NCI-H1417 (cell line): ENCODE results near the gene NEU1.
A peak's percentile ranks its signal among the peaks of the same experiment; 100 is the strongest.
"Not testable (repeated sequence)": the region's sequence is repeated elsewhere in the genome, so short reads cannot be mapped to it uniquely, and the experiment has no call there.

Experiments
- DNase-seq, 3 experiments: peaks; one replicate each; lab custom pipeline; 2025; lab: John Stamatoyannopoulos, UW

NEU1 gene

DNA sequence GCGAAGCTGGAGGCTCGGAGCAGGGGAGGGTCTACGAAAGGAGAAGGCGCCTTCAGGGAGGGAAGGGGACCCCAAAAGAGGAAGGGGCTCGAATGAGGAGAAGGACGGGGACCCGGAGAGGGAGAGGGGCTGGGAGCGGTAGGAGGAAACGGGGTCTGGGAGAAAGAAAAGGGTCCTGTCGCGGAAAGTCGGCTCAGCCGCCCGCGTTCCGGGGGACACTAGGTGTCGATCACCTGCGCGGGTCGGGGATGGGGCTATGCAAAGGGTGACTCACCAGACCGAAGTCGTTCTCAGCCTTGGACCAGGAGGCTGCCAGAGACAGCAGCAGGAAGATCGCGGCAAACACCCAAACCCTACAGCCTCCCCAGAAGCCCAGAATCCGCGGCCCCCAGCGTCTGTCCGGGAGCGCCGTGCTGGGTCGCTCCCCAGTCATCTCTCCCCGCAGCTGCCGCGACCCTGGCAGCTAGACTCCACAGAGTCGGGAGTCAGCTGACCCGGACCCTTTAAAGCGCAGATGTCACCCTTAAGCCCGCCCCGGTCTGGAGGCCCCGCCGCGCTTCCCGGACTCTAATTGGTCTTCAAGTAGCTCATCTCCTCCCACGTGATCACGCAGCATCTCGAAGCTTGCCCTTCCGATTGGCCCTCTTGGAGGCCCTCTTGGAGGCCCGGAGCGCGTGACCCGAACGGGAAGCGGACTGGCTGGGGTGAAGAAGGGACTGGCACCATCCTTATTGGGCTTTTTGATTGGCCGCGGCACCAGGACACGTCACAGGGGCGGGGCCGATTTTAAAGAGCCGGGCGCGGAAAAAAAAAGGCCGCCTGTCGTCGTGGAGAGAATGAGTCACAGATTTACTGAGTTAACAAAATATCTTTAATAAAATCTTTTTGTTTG is at the start of gene NEU1:
Gene NEU1, minus strand, starts transcription at position 478 of the 892 bp plus-strand sequence. Its CDS starts 45 bp downstream, at position 433.
- peak; percentile 97 to 100 (median 99) for DNase-seq

DNA sequence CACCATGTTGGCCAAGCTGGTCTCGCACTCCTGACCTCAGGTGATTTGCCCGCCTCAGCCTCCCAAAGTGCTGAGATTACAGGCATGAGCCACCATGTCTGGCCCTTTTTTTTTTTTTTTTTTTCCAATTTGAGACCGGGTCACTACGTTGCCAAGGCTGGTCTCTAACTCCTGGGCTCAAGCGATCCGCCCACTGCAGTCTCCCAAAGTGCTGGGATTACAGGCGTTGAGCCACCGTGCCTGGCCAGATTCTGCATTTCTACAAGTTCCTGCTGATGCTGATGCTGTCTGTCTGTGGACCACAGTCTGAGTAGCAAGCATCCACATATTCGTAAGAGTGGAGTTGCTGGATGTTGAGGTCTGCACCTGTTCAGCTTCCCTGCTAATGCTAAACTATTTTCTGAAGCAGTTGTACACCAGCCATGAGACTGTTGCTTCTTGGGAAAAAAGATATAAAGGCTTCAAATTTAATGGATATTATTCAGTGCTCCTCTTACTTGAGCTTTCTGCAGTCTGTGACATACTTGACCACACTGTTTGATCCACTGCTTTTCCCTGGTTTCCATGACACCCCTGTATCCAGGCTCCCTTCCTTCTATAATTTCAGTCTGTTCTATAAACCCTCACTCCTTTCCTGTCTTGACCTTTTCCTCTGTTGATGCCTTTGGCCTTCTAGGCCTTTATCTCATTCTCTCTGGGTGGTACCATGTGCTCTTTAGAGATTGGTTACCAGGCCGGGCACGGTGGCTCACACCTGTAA is 49.4 kb upstream of the NEU1 start:
- DNase-seq, result no peak

DNA sequence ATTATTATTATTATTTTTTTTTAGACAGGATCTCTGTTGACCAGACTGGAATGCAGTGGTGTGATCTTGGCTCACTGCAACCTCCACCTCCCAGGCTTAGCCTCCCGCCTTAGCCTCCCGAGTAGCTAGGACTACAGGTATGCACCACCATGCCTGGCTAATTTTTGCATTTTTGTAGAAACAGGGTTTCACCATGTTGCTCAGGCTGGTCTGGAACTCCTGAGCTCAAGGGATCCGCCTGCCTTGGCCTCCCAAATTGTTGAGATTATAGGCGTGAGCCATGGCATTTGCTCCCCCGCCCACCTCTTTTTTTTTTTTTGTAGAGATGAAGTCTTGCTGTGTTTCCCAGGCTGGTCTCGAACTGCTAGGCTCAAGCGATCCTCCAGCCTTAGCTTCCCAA is 46.7 kb upstream of the NEU1 start:
- DNase-seq, result not testable (repeated sequence)

DNA sequence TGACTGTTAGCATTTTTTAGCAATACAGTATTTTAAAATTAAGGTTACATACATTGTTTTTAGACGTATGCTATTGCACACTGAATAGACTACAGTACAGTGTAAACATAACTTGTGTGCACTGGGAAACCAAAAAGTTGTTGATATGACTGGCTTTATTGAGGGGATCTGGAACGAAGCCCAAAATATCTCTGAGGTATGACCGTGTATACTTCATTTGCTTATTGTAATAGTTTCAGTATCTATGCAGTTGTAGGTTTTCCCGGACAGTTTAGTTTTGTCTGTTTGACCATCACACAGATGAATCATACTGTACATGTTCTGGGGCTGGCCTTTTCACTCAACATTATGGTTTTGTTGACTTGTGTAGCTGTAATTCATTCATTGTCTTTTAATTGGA is 46.2 kb upstream of the NEU1 start:
- peak in 1 of 3 experiments; percentile 6 for DNase-seq

DNA sequence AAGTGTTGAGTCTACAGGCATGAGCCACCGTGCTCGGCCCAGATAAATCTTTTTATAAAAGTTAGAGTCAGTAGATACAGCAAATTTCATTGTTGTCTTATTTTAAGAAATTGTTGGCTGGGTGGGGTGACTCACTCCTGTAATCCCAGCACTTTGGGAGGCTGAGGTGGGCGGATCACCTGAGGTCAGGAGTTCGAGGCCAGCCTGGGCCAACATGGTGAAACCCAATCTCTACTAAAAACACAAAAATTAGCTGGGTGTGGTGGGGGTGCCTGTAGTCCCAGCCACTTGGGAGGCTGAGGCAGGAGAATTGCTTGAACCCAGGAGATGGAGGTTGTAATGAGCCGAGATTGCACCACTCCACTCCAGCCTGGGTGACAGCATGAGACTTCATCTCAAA is 45.6 kb upstream of the NEU1 start:
- DNase-seq, result not testable (repeated sequence)

DNA sequence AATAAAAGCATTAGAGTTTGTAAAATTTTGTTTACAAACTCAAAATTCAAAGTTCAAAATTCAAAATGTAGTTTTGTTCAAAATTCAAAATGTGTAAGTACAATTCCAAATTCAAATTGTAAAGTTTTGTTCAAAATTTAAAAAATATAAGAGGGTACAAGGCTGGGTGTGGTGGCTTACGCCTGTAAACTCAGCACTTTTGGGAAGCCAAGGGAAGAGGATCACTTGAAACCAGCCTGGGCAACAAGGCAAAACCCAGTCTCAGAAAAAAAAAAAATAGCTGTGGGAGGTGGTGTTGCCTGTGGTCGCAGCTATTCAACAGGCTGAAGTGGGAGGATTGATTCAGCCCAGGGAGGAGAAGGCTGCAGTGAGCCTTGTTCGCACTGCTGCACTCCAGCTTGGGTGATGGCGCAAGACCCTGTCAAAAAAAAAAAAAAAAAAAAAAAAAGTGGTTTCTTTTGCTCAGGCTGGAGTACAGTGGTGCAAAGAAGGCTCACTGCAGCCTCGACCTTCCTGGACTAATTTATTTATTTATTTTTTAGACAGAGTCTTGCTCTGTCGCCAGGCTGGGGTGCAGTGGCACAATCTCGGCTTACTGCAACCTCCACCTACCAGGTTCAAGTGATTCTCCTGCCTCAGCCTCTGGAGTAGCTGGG is 44.7 kb upstream of the NEU1 start:
- DNase-seq, result no peak

DNA sequence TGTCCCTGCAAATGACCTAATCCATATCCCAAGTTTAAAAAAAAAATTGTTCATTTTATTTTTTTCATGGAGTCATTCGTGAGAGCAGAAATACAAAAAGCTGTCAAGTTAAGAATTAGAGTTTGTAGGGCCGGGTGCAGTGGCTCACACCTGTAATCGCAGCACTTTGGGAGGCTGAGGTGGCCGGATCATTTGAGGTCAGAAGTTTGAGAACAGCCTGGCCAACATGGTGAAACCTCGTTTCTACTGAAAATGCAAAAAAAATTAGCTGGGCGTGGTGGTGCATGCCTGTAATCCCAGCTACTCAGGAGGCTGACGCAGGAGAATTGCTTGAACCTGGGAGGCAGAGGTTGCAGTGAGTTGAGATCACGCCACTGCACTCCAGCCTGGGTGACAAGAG is 44.1 kb upstream of the NEU1 start:
- not testable (repeated sequence) for DNase-seq

DNA sequence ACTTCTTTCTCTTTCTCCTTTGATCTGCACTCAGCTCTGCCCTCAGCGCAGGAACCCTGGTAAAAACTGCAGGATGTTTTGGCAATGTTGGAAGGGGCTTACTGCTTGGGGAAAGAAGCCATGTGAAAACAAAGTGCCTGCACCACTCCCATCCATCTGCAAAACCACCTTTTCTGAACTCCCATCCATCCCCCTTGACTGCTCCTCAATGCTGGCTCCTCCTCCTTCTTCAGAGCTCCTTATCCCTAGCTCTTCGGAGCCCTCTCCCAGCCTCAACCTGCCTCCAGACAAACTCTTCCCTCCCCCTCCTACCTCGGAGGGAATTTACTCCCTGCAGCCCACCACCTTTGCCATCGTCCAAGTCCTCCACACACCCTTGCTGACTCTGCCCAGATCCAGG is 43.5 kb upstream of the NEU1 start:
- DNase-seq, result no peak

DNA sequence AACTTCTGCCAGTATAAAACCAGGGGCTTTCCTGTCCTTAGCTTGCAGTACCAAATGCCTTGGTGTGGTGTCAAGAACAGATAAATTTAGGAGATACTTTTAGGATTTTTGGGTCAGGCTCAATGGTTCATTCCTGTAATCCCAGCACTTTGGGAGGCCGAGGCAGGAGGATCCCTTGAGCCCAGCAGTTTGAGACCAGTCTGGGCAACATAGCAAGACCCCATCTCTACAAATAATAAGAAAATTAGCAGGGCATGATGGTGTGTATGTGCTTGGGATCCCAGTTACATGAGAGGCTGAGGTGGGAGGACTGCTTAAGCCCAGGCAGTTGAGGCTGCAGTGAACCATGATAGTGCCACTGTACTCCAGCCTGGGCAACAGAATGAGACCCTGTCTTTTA is 42.4 kb upstream of the NEU1 start:
- DNase-seq, result no peak

DNA sequence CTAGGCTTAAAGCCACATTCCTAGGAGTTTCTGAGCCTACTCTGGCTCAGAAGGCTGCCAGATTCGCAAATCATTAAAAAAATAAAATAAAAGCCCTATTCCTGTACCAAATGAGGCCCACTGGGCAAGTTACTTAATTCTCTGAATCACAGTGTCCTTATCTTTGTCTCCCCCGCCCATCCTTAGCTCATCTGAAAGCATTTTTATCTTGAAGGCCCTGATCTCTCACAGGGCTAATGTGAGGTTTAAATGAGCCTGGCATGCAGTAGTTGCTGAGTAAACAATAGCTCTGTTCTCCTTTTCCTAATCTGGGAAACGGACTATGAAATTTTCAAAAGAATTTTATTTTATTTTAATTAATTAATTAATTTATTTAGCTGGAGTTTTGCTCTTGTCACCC is 41.3 kb upstream of the NEU1 start:
- no peak for DNase-seq

DNA sequence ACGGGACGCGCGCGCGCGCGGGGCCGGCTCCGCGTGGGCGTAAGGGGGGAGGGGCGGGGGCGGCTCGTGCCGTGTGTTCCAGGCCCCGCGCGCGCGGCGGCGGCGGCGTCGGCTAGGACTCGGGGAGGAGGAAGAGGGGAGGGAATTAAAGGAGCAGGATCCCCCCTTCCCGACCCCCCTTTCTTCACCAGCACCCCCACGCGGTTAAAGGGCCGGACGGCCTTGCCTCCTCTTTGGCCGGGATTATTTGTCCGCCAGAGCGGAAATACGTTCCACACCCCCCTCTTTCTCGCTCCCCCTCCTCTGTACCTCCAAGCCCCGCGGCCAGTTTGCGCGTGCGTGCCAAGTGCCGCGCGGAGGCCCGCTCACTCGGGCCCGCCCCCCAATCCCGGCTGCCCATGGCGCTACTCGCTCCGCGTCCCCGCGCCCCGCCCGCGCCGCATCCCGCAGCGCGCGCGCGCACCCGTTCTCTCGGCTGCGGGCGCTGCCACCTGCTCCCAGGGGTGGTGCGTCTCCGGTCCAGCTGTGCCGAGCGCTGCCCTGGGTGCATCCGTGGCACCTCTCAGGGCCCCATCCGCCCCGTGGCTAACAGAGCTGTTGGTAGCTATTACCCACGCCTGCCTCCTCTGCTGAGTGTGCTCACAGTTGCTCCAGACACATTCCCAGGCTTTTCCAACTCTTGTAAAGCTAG is 39.5 kb upstream of the NEU1 start, which contains the start of gene ZBTB12:
Gene ZBTB12, minus strand, starts transcription at position 134 of the 691 bp plus-strand sequence. CDS start 781 bp downstream, outside the sequence.
- DNase-seq, result peak; percentile 91 to 99 (median 97)

DNA sequence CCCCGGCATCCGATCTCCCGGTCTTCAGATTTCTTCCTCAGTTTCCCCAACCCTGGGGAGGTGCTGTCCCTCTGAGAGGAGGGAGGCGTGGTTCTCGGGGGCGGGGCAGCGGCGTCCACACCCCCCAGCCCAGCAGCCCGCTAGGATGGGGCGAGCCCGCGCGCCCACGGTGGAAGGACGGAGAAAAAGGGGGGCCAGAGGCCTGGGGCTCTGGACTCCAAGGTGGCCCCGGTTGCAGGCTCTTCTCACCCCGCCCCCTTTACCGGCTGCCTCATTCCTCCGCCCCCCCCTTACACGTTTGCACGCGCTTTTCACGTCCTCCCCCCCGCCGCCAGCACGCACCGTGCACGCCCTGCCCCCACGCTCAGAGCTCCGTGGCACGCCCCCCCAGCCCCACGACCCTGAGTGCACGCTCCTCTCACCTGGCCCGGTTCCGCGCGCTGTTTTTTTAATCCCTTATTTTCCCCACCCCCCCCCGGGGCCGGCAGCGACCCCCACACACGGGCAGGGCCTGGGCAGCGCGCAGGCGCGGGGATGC is 38.9 kb upstream of the NEU1 start:
- DNase-seq, result peak; percentile 52 to 71 (median 66)

DNA sequence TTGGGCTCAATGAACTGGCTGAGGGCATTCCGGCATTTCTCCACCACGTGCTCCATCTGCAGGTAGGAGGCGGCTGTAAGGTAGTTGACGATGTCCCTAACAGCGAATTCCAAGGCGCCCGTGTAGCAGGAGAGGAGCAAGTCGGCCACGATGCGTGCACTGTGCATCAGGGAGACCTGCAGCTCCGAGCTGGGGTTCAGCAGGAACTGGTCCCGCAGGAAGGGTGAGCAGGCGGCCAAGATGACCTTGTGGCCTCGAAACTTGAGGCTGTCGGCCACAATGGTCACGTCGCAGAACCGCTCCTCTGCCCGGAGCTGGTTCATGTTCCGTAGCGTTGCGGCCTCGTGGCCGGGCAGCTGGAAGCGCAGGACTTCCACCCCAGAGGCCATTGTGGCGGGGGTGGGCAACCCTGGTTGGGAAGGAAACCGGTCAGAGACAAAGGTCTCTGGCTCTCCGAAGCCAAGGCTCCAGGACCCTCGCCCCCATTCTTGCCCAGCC is 38.3 kb upstream of the NEU1 start:
- peak in 1 of 3 experiments; percentile 59 for DNase-seq

DNA sequence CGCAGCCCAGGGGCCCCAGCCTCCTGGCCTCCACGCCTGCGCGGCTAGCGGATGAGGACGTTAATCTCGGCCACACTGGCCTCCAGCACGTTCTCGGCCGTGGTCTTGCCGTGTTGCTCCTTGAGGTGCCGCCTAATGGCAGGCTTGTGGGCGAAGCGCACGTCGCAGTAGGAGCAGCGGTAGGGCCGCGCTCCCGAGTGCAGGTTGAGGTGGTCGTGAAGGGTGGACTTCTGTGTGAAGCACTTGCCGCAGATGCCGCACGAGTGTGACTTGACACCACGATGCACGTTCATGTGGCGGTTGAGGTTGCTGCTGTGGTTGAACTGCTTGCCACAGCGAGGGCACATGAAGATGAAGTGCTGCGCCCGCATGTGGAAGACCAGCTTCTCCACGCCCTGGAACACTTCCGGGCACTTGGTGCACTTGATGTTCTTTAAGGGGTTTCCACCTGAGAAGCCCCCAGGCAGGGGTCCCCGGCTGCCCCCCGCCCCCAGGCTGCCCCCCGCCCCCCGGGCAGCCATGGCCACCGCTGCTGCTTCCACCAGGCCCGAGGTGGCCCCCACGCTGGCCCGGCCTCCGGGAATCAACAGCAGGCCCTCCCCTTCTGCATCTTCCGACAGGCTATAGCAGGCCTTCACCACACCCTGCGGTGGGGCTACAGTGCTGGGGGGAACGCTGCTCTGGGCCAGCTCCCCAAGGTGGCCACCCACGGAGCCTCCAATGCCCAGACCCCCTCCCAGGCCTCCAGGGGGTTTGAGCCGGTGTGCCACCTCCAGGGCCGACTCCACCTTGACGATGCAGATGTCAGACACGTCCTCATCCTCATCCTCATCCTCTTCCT is 37.5 kb upstream of the NEU1 start:
- no peak for DNase-seq

DNA sequence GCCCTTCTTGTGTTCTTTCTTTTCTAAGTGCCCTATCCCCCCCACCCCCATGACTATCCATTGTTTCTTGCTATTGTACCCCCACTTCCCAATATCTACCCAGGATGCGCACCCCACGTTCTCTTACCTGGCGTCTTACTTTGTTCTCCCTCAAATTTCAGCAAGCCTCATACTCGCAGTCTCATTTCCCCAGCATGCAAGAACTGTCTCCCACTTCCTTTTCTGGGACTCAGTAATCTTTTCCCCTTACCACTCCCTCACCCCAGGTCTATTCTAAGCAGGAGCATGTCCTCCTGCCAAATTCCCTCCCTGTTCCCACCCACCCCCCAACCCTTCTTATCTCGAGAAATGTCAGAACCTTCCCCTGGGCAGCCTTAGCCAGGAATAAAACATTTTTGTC is 36.6 kb upstream of the NEU1 start:
- no peak for DNase-seq

DNA sequence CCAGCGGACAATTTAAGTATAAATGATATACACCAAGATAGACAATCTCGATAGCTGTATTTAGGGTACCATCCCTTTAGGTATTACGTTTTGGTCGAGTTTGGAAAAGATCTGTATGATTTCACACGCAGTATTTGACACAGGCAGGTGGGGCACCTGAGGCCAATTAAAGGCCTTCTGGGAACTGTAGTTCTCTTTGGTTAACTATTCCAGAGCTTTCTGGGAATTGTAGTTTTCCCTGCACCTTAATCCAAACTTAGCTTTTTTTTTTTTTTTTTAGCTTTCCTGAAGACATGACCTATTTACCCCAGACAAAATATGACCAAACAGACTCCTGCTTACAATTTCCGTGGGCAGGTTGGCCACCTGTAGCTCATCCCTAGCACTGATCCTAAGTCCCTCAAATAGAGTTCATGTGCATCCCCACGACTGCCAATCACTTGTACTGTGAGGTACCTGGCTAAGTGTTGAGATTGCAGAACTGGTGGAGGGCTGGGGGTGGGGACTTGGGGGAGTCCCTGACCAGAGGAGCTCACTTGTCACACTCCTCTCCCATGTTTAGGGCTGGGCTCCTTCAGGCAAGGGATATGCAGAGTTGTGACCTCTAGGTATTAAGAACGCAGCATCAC is 35.9 kb upstream of the NEU1 start:
- peak; percentile 59 to 79 (median 75) for DNase-seq

DNA sequence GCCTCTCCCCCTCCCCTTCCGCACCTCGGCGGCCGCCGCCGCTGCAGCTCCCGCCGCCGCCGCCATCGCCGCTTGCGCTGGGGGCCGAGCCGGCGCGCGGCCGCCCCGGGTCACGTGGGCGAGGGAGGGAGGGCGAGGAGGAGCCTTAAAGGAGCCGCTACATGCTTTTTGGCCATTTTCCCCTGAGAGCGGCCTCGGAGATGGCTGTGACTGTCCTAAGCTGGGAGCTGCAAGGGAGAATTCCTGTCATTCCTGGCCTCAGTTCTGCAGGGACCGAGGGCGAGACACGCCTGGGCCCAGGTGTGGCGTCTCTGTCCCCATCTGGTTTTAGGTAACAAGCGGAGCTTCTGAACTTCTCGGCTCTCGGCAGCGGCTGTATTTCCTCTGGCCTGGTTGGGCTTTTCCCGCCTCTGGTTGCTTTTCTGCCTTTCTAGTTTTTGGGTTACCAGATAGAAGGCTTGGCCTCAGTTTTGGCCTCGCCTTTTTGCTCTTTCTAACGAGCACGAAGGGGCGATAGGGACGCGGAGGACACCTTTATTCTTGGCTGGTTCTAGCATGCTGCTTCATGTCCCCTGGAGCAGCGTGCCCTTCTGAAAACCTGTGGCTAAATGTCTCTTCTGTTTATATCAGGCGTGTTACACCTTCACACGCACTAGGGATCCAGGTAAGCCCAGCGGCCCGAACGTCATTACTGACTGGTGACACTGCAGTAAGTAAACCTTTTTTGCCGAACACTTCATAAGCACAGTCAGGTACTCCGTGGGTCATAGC is 35.2 kb upstream of the NEU1 start, which contains the start of gene EHMT2:
Gene EHMT2, minus strand, starts transcription at position 87 of the 771 bp plus-strand sequence. Its CDS starts 21 bp downstream, at position 66.
- DNase-seq, result peak; percentile 83 to 85 (median 85)

DNA sequence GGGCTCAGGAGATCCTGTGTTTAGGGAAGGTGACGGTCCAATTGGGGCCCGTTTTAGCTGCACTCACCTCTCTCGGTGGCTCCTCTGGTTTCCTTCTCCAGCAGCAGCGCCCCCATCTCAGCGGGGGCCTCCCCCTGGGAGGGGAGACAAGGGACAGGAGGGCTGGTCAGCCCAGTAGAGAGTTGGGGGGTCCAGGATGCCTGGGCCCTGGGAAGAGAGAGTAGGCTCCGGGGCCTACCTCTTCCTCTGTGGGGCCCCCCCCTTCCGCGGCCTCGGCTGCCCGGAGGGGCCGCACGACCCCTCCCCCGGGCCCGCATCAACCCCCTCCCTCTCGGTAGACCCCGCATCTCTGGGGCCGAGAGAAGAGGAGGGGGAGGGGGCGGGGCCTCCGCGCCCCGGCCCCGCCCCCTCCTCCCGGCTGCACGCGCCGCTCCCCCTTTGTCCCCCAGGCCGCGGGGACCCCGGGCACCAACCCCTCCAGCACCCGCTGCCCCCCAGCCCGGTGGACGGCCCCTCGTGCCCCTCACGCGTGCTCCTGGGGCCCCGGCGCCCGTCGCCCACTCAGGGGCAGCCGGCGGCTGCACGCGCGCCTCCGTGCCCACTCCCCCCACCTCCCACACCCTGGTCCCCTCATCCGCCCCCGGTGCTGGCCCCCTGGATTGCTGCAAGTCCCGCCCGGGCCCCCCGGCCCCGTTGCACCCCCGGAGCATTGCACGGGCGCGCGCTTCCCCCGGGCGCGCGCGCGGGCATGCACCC is 34.4 kb upstream of the NEU1 start:
- peak in 1 of 3 experiments; percentile 46 for DNase-seq
